ENCODE measurements around the gene CEP41.

The CEP41 gene

GRCh38 chr7:130440527-130441365 is at the start of gene CEP41:
Gene CEP41, minus strand, starts transcription at chr7:130441016. Its CDS starts 50 bp downstream, at chr7:130440966.
- FAIRE-seq = no peak

GRCh38 chr7:130490311-130490791 is 49.5 kb upstream of the CEP41 start:
- no peak for FAIRE-seq

GRCh38 chr7:130489140-130489983 is 48.5 kb upstream of the CEP41 start:
- no peak for FAIRE-seq

GRCh38 chr7:130488392-130489139 is 47.8 kb upstream of the CEP41 start:
- no peak for FAIRE-seq

- no peak for FAIRE-seq
Observed at GRCh38 chr7:130486954-130487436, 46.2 kb upstream of the CEP41 start.

GRCh38 chr7:130486114-130486953 is 45.5 kb upstream of the CEP41 start:
- no peak for FAIRE-seq

- no peak for FAIRE-seq
Observed at GRCh38 chr7:130485734-130486113, 44.9 kb upstream of the CEP41 start.

GRCh38 chr7:130483031-130483430 is 42.2 kb upstream of the CEP41 start:
- FAIRE-seq = no peak

GRCh38 chr7:130481898-130482297 is 41.1 kb upstream of the CEP41 start:
- FAIRE-seq = no peak

- peak; percentile 50 for FAIRE-seq
Observed at GRCh38 chr7:130479716-130480400, 39.0 kb upstream of the CEP41 start.

- FAIRE-seq = no peak
Observed at GRCh38 chr7:130478991-130479390, 38.2 kb upstream of the CEP41 start.

- FAIRE-seq = no peak
Observed at GRCh38 chr7:130476297-130477150, 35.7 kb upstream of the CEP41 start.

- no peak for FAIRE-seq
Observed at GRCh38 chr7:130475776-130476175, 35.0 kb upstream of the CEP41 start.

GRCh38 chr7:130473876-130474275 is 33.1 kb upstream of the CEP41 start:
- FAIRE-seq = no peak

- FAIRE-seq = no peak
Observed at GRCh38 chr7:130473289-130473688, 32.5 kb upstream of the CEP41 start.

GRCh38 chr7:130471974-130472373 is 31.2 kb upstream of the CEP41 start:
- no peak for FAIRE-seq

GRCh38 chr7:130468612-130469011 is 27.8 kb upstream of the CEP41 start:
- no peak for FAIRE-seq

- no peak for FAIRE-seq
Observed at GRCh38 chr7:130463553-130464434, 23.0 kb upstream of the CEP41 start.

- FAIRE-seq = no peak
Observed at GRCh38 chr7:130461272-130461671, 20.5 kb upstream of the CEP41 start.

Data from G401.6 (cell line).